RWPE2 (cell line): ENCODE data around the gene SLC5A2.
A peak's percentile ranks its signal among the peaks of the same experiment; 100 is the strongest.

Experiments used
- ATAC-seq: fragments of 200-7000 bp; cut with Tn5 transposase; 3 replicates; pipeline ENCODE4 v1.9.1; 2021; ENCODE audit warnings: low read depth
- DNase-seq: peaks from one replicate; pipeline ENCODE4 v3.0.0-alpha.2; 2020; ENCODE audit warnings: low spot score
- H3K27ac ChIP-seq: fragments of 450-650 bp; 2 replicates; pipeline ENCODE4 v1.5.1; 2017; ENCODE audit warnings: mild to moderate bottlenecking; ENCODE audit not compliant: poor library complexity, severe bottlenecking
- H3K27me3 ChIP-seq: fragments of 250-450 bp; sonication (Bioruptor Pico); 2 replicates; pipeline ENCODE4 v1.5.1; 2021; ENCODE audit warnings: mild to moderate bottlenecking, moderate library complexity; ENCODE audit not compliant: insufficient read depth, poor library complexity, severe bottlenecking
- H3K36me3 ChIP-seq: fragments of 250-450 bp; sonication (Bioruptor Pico); 2 replicates; pipeline ENCODE4 v1.5.1; 2020; ENCODE audit warnings: low read depth, mild to moderate bottlenecking, moderate library complexity
- H3K4me1 ChIP-seq: fragments of 250-450 bp; sonication (Bioruptor Pico); 2 replicates; pipeline ENCODE4 v1.5.1; 2021; ENCODE audit warnings: mild to moderate bottlenecking, moderate library complexity; ENCODE audit not compliant: insufficient read depth, poor library complexity, severe bottlenecking
- H3K4me3 ChIP-seq: fragments of 250-450 bp; sonication (Bioruptor Pico); 2 replicates; pipeline ENCODE4 v1.5.1; 2021; ENCODE audit warnings: mild to moderate bottlenecking, moderate library complexity; ENCODE audit not compliant: severe bottlenecking
- H3K9me3 ChIP-seq: fragments of 250-450 bp; sonication (Bioruptor Pico); 2 replicates; pipeline ENCODE4 v1.5.1; 2021; ENCODE audit warnings: mild to moderate bottlenecking, moderate library complexity; ENCODE audit not compliant: severe bottlenecking
- CTCF ChIP-seq: fragments of 450-650 bp; IDR thresholded peaks from one replicate; pipeline ENCODE4 v1.5.1; 2017; ENCODE audit warnings: mild to moderate bottlenecking, moderate library complexity; ENCODE audit not compliant: poor library complexity, severe bottlenecking

SLC5A2 gene

GRCh38 chr16:31476303-31477219 lies 6.4 kb upstream of the SLC5A2 start:
- Histone ChIP-seq H3K4me3 (no peak overlapping the region), H3K27ac (no peak overlapping the region), H3K4me1 (peaks cover under 1% of the 10 kb centered on the region), H3K27me3 (no peaks in the 10 kb centered on the region), H3K9me3 (no peaks in the 10 kb centered on the region), H3K36me3 (peaks cover 47% of the 10 kb centered on the region)
- no peak for DNase-seq
- ATAC-seq, result no peak
- TF ChIP-seq CTCF, result no peak

GRCh38 chr16:31477220-31478216 lies 5.4 kb upstream of the SLC5A2 start:
- no peaks in the 10 kb centered on the region for H3K27me3 ChIP-seq
- no peak for TF ChIP-seq CTCF
- no peaks in the 10 kb centered on the region for H3K4me1 ChIP-seq
- H3K9me3 ChIP-seq, result no peaks in the 10 kb centered on the region
- peaks cover 47% of the 10 kb centered on the region for H3K36me3 ChIP-seq
- no peak overlapping the region for H3K4me3 ChIP-seq
- ATAC-seq (no peak), DNase-seq (no peak)
- no peak overlapping the region for H3K27ac ChIP-seq

- Histone ChIP-seq H3K36me3 (peaks cover 38% of the 10 kb centered on the region), H3K4me1 (no peaks in the 10 kb centered on the region), H3K9me3 (no peaks in the 10 kb centered on the region), H3K27ac (no peak overlapping the region), H3K4me3 (no peak overlapping the region), H3K27me3 (no peaks in the 10 kb centered on the region)
- no peak for TF ChIP-seq CTCF
- ATAC-seq (peak; percentile 22; the same call in 2 of the 3 replicates), DNase-seq (no peak)
Observed at GRCh38 chr16:31478956-31479355, 4.0 kb upstream of the SLC5A2 start.

- no peaks in the 10 kb centered on the region for H3K9me3 ChIP-seq
- H3K4me1 ChIP-seq, result no peaks in the 10 kb centered on the region
Observed at GRCh38 chr16:31479751-31480150, 3.2 kb upstream of the SLC5A2 start.

More at GRCh38 chr16:31479751-31480150, 3.2 kb upstream of the SLC5A2 start:
- H3K36me3 ChIP-seq, result peaks cover 30% of the 10 kb centered on the region
- H3K4me3 ChIP-seq, result no peak overlapping the region
- H3K27me3 ChIP-seq, result no peaks in the 10 kb centered on the region
- ATAC-seq (no peak), DNase-seq (no peak)
- H3K27ac ChIP-seq, result no peak overlapping the region
- TF ChIP-seq CTCF, result no peak
